ENCODE results near the gene IL20RB.

The IL20RB gene

DNA sequence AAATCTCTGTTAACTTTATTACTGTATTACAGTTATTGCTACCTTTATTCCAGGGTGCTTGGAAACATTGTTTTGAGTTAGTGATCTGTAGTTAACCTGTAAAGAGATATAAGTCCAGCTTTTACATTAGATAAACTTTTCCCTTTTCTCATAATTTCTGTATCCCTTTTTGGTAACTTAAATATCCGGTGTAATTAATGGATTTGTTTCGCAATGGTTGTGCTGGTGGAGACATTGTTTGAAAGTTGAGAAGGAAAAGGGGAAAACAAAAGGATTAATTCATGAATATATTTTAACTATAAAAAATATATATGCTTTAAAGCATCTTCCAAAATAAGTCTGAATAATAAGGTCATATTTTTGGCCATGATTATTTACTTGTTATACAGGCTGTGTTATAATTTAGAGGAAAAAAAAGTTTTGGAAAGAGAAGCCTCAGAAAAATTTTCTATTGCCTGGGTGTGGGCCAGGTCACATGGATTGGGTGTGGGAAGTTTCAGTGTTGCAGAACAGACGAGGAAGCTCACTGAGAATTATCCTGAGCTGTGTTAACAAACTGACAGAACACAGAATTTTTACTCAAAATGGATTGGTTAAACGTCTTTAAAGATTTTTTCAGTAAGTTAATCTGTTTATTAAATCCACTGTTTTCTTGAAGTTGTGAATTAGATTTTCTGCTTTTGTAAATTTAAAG lies 27.7 kb upstream of the IL20RB start:
- no peaks in the 10 kb centered on the region for H3K27me3 ChIP-seq
- H3K4me1 ChIP-seq: no peaks in the 10 kb centered on the region
- no peak overlapping the region for H3K4me3 ChIP-seq (ENCODE audit: low read depth, low read length)
- H3K36me3 ChIP-seq: peaks cover 10% of the 10 kb centered on the region
- TF ChIP-seq, protein P1, sequence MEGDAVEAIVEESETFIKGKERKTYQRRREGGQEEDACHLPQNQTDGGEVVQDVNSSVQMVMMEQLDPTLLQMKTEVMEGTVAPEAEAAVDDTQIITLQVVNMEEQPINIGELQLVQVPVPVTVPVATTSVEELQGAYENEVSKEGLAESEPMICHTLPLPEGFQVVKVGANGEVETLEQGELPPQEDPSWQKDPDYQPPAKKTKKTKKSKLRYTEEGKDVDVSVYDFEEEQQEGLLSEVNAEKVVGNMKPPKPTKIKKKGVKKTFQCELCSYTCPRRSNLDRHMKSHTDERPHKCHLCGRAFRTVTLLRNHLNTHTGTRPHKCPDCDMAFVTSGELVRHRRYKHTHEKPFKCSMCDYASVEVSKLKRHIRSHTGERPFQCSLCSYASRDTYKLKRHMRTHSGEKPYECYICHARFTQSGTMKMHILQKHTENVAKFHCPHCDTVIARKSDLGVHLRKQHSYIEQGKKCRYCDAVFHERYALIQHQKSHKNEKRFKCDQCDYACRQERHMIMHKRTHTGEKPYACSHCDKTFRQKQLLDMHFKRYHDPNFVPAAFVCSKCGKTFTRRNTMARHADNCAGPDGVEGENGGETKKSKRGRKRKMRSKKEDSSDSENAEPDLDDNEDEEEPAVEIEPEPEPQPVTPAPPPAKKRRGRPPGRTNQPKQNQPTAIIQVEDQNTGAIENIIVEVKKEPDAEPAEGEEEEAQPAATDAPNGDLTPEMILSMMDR (IDR thresholded peaks at IDR 0.05; ENCODE audit: low read depth, low read length): no peak
- H3K9me3 ChIP-seq: no peaks in the 10 kb centered on the region
- DNase-seq: no peak

DNA sequence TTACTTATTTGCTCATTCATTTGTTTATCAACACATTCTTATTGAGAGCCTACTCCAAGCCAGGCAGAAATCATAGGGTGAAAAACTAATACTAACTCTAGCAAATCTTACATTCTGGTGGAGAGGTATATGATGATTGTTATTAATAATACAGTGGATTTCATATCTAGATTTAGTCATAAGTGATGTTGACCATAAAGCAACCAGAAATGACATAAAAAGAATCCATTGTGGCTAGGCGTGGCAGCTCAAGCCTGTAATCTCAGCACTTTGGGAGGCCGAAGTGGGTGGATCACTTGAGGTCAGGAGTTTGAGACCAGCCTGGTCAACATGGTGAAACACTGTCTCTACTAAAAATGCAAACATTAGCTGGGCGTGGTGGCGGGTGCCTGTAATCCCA lies 26.2 kb upstream of the IL20RB start:
- TF ChIP-seq, protein P1 (IDR thresholded peaks at IDR 0.05; ENCODE audit: low read depth, low read length): no peak
- Histone ChIP-seq H3K9me3 (no peaks in the 10 kb centered on the region), H3K27me3 (no peaks in the 10 kb centered on the region), H3K4me1 (no peaks in the 10 kb centered on the region), H3K4me3 (ENCODE audit: low read depth, low read length) (no peak overlapping the region), H3K36me3 (peaks cover 10% of the 10 kb centered on the region)
- no peak for DNase-seq

DNA sequence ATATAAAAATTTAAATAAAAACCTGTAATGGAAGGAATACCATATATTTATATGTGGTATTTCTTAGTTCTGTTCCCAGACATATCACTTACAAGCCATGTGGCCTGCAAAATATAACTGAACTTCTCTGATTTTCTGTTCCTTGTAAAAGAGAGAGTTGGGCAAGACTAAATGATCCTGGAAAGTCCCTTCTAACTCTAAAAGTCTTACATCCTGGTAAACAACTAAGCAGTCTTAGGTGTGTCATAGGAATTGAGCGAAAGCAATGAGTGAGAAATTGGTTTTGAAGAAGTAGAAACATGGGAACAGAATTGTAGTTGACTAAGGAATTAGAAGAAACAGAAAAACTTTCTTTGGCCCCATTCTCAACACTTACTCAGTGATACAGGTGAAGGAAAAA lies 25.3 kb upstream of the IL20RB start:
- Histone ChIP-seq H3K36me3 (peaks cover 10% of the 10 kb centered on the region), H3K4me3 (ENCODE audit: low read depth, low read length) (no peak overlapping the region), H3K27me3 (no peaks in the 10 kb centered on the region), H3K9me3 (no peaks in the 10 kb centered on the region), H3K4me1 (no peaks in the 10 kb centered on the region)
- no peak for DNase-seq
- TF ChIP-seq, protein P1 (IDR thresholded peaks at IDR 0.05; ENCODE audit: low read depth, low read length): no peak

DNA sequence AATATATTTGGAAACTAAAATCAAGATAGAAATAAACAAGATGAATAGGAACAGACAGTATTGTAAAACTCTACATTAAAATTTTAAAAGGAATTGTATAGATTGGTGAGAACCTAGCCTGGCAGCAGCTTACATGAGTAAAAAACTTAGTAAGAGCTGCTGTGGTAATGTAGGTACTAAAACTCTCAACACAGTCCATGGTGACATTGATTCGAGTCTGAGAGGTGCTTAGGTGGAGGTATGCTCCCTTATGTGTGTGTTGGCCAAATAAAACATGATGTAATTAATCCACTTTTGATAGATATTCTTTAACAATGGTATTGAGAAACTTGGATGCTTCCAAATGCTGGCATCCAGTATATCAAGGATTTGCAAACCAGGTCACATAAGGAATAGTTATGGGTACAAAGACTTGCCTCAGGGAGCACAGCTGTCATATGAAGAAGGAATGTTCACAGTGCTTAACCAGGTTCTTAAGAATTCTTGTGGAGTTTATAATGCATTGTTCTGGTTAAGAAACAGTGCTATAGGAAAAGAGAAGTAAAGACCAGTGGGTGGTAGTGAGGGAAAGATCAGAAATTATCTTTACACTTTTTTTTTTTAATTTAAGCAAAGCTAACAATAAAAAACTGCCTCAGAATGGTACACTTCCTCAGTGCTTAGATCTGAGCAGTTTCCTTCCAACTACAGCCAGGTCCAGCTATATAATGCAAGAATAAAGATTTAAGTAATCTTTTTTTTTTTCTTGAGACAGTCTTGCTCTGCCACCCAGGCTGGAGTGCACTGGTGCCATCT lies 24.6 kb upstream of the IL20RB start:
- Histone ChIP-seq H3K36me3 (peaks cover 7% of the 10 kb centered on the region), H3K4me3 (ENCODE audit: low read depth, low read length) (no peak overlapping the region), H3K4me1 (no peaks in the 10 kb centered on the region), H3K27me3 (no peaks in the 10 kb centered on the region), H3K9me3 (no peaks in the 10 kb centered on the region)
- no peak for DNase-seq
- TF ChIP-seq, protein P1 (IDR thresholded peaks at IDR 0.05; ENCODE audit: low read depth, low read length): no peak

DNA sequence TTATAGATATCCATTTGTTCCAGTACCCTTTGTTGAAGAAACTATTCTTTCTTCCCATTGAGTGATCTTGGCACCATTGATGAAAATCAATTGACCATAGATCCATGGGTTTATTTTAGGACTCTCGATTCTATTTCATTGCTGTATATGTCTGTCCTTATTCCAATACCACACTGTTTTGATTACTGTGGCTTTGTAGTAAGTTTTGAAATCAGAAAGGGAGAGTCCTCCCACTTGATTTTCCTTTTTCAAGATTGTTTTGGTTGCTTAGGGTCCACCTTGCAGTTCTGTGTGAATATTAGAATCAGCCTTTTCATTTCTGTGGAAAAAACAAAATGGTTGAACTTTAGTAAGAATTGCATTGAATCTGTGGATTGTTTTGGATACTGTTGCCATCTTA lies 20.6 kb upstream of the IL20RB start:
- no peak for DNase-seq
- no peaks in the 10 kb centered on the region for H3K9me3 ChIP-seq
- H3K4me1 ChIP-seq: no peaks in the 10 kb centered on the region
- H3K4me3 ChIP-seq (ENCODE audit: low read depth, low read length): no peak overlapping the region
- H3K27me3 ChIP-seq: no peaks in the 10 kb centered on the region
- TF ChIP-seq, protein P1 (IDR thresholded peaks at IDR 0.05; ENCODE audit: low read depth, low read length): no peak
- no peaks in the 10 kb centered on the region for H3K36me3 ChIP-seq

DNA sequence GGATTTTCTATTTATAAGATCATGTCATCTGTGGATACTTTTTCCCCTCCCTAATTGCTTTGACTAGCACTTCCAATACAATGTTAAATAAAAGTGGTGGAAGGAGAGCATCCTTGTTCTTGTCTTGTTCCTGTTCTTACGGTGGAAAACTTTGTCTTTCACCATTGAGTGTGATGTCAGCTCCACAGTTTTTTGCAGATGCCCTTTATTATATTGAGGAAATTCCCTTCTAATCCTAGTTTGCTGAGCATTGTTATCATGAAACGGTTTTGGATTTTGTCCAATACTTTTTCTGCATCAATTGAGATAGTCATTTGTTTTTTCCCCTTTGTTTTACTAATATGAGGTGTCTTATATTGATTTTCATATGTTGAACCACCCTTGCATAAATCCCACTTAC lies 19.9 kb upstream of the IL20RB start:
- TF ChIP-seq, protein P1 (IDR thresholded peaks at IDR 0.05; ENCODE audit: low read depth, low read length): no peak
- H3K4me1 ChIP-seq: no peaks in the 10 kb centered on the region
- H3K4me3 ChIP-seq (ENCODE audit: low read depth, low read length): no peak overlapping the region
- DNase-seq: no peak
- H3K27me3 ChIP-seq: no peaks in the 10 kb centered on the region
- H3K9me3 ChIP-seq: no peaks in the 10 kb centered on the region
- no peaks in the 10 kb centered on the region for H3K36me3 ChIP-seq
